K562 (cell line): ENCODE data around the gene H2AZ2. TPM values are rescaled to one million over a fixed set of nuclear protein-coding genes. Genes with fewer than 3 reads are reported as not detected.

Source experiments
- ATF7 ChIP-seq: fragments of 450-650 bp; IDR thresholded peaks from 2 replicates; pipeline ENCODE4 v1.7.1; 2014; ENCODE audit warnings: mild to moderate bottlenecking, moderate library complexity
- CBFA2T2 ChIP-seq: fragments of 450-650 bp; conservative IDR thresholded peaks from 2 replicates; pipeline ENCODE4 v1.6.1; 2017; ENCODE audit warnings: mild to moderate bottlenecking
- CHD1 ChIP-seq: fragments of 200-600 bp; sonication (generic); IDR thresholded peaks from one replicate; pipeline ENCODE4 v1.6.1; 2012; ENCODE audit warnings: mild to moderate bottlenecking, moderate library complexity, low read length, inconsistent platforms
- CREBBP ChIP-seq: IDR thresholded peaks from one replicate; pipeline ENCODE4 v1.6.1; 2012; ENCODE audit warnings: low read depth, mild to moderate bottlenecking, control low read depth, inconsistent platforms, low read length
- ELF2 ChIP-seq: fragments of 250-450 bp; sonication (Bioruptor Pico); IDR thresholded peaks from 2 replicates; pipeline ENCODE4 v1.5.0; 2021; ENCODE audit warnings: mild to moderate bottlenecking
- EP300 ChIP-seq: IDR thresholded peaks from 2 replicates; pipeline ENCODE4 v1.6.1; 2012; ENCODE audit warnings: low read length, improper control_type of control experiment
- EZH2 ChIP-seq: IDR thresholded peaks from 2 replicates; pipeline ENCODE4 v1.6.1; 2012; ENCODE audit warnings: low read depth, mild to moderate bottlenecking, inconsistent platforms, low read length, borderline replicate concordance
- GABPA ChIP-seq: fragments of 200-800 bp; sonication (Bioruptor generic); conservative IDR thresholded peaks from 2 replicates; pipeline ENCODE4 v1.6.1; 2016; ENCODE audit warnings: low read depth, missing genetic modification characterization, missing compliant biosample characterization
- GATAD2A ChIP-seq: fragments of 450-650 bp; IDR thresholded peaks from 2 replicates; pipeline ENCODE4 v1.6.1; 2017
- HCFC1 ChIP-seq: IDR thresholded peaks from 2 replicates; pipeline ENCODE4 v1.6.1; 2012; ENCODE audit warnings: low read depth, low read length, improper control_type of control experiment
- LEF1 ChIP-seq: fragments of 450-650 bp; IDR thresholded peaks from 2 replicates; pipeline ENCODE4 v1.6.1; 2016; ENCODE audit warnings: mild to moderate bottlenecking
- NFATC3 ChIP-seq: fragments of 450-650 bp; IDR thresholded peaks from 2 replicates; pipeline ENCODE4 v1.6.1; 2017; ENCODE audit warnings: mild to moderate bottlenecking
- NFIX ChIP-seq: fragments of 250-450 bp; sonication (Bioruptor Pico); IDR thresholded peaks from 2 replicates; pipeline ENCODE4 v1.4.0; 2020; ENCODE audit warnings: low read depth, mild to moderate bottlenecking, moderate library complexity
- RBM25 ChIP-seq: fragments of 200-400 bp; formaldehyde crosslinking; IDR thresholded peaks from 2 replicates; pipeline ENCODE4 v1.6.1; 2018; ENCODE audit warnings: low read length, low read depth, moderate library complexity; ENCODE audit not compliant: severe bottlenecking
- SIN3B ChIP-seq: fragments of 450-650 bp; IDR thresholded peaks from 2 replicates; pipeline ENCODE4 v1.6.1; 2017; ENCODE audit warnings: low read depth, mild to moderate bottlenecking, moderate library complexity
- STAT5A ChIP-seq: IDR thresholded peaks from 2 replicates; pipeline ENCODE4 v1.6.1; 2012; ENCODE audit warnings: low read length, inconsistent platforms, borderline replicate concordance
- TCF3 ChIP-seq: sonication (generic); formaldehyde crosslinking; IDR thresholded peaks from 2 replicates; pipeline ENCODE4 v1.4.0; 2020; ENCODE audit warnings: mild to moderate bottlenecking, missing genetic modification reagents
- ZBTB11 ChIP-seq, 3 experiments: fragments of 200-800 bp in 1 of 3; fragments of 250-450 bp in 1 of 3; fragments of 450-650 bp in 1 of 3; sonication (Bioruptor Pico) in 1 of 3; sonication (Bioruptor generic) in 1 of 3; formaldehyde crosslinking in 1 of 3; IDR thresholded peaks; 2 replicates each; pipeline versions ENCODE4 v1.6.1 to v1.8.0; 2016 to 2022; ENCODE audit warnings: mild to moderate bottlenecking in 2 of 3, missing genetic modification characterization in 2 of 3, missing compliant biosample characterization in 1 of 3, moderate library complexity in 1 of 3
- ZBTB12 ChIP-seq: fragments of 250-450 bp; sonication (Bioruptor Pico); IDR thresholded peaks from 2 replicates; pipeline ENCODE4 v1.4.0; 2020
- ZBTB9 ChIP-seq: fragments of 450-650 bp; formaldehyde crosslinking; IDR thresholded peaks from 2 replicates; pipeline ENCODE4 v1.4.0; 2020; ENCODE audit warnings: mild to moderate bottlenecking, moderate library complexity
- ZNF12 ChIP-seq: sonication (generic); formaldehyde crosslinking; IDR thresholded peaks from 2 replicates; pipeline ENCODE4 v1.4.0; 2020; ENCODE audit warnings: mild to moderate bottlenecking, missing genetic modification reagents
- ZNF121 ChIP-seq: sonication (generic); formaldehyde crosslinking; conservative IDR thresholded peaks from 2 replicates; pipeline ENCODE4 v1.8.0; 2022; ENCODE audit warnings: missing genetic modification reagents
- ZNF282 ChIP-seq: sonication (generic); formaldehyde crosslinking; IDR thresholded peaks from 2 replicates; pipeline ENCODE4 v1.8.1; 2023; ENCODE audit warnings: missing genetic modification reagents
- ZNF444 ChIP-seq: fragments of 250-450 bp; sonication (Bioruptor Pico); IDR thresholded peaks from 2 replicates; pipeline ENCODE4 v1.4.0; 2020; ENCODE audit warnings: mild to moderate bottlenecking, moderate library complexity
- ZNF644 ChIP-seq: fragments of 200-800 bp; sonication (Bioruptor generic); IDR thresholded peaks from 2 replicates; pipeline ENCODE4 v1.6.1; 2016; ENCODE audit warnings: low read depth, missing genetic modification characterization, missing compliant biosample characterization
- ZNF764 ChIP-seq: fragments of 250-450 bp; sonication (Bioruptor Pico); IDR thresholded peaks from 2 replicates; pipeline ENCODE4 v1.4.0; 2020; ENCODE audit warnings: low read depth, mild to moderate bottlenecking, moderate library complexity
- ZNF785 ChIP-seq: fragments of 250-450 bp; sonication (Bioruptor Pico); IDR thresholded peaks from 2 replicates; pipeline ENCODE4 v1.4.0; 2020; ENCODE audit warnings: mild to moderate bottlenecking
- polyA plus RNA-seq, 8 experiments: library from polyadenylated mRNA; depleted of rRNA in 4 of 8; stranded (reverse) in 5 of 8; unstranded in 3 of 8; fragments of >200 nt; fragmentation: Nextera tagmentation in 2 of 8; fragmentation: Illumina TruSeq in 1 of 8; extraction: Ambion mirVana in 2 of 8; extraction: Trizol in 1 of 8; gene quantifications; 2 replicates each; pipeline versions ENCODE4 v1.2.1 to v1.2.3, GENCODE V29; 2011 to 2014; ENCODE audit warnings: inconsistent platforms in 1 of 8, missing spikeins in 1 of 8
- total RNA-seq, 7 experiments: library from RNA; depleted of rRNA in 6 of 7; stranded (reverse); fragments of >200 nt in 6 of 7; fragmentation: Illumina TruSeq in 2 of 7; extraction: Trizol in 2 of 7; gene quantifications; 2 replicates each; pipeline versions ENCODE4 v1.2.1 to v1.2.3, GENCODE V29; 2011 to 2021; ENCODE audit warnings: low replicate concordance in 1 of 7

Gene H2AZ2
- total and polyA plus RNA-seq, 9 of the 15 experiments (the other 6 are each of a cell fraction or from before 2014, with no cell fraction given): 105 to 382 (median 286) TPM

GRCh38 chr7:44847509-44847919 lies 373 bp downstream of the H2AZ2 start (continued):
- TF ChIP-seq ZBTB9 (CRISPR knock-in tag) (no peak; the same call in none of the 2 replicates), NFATC3 (no peak), TCF3 (CRISPR knock-in tag) (peak; percentile 91), ZNF785 (CRISPR knock-in tag) (no peak), STAT5A (peak; percentile 86), ZNF644 (tag) (0 out of 2 replicates have a peak, but pooled peaks have one; percentile 58), RBM25 (no peak), EZH2 (no peak), ZNF121 (no peak), EP300 (peak; percentile 88; the same call in 1 of the 2 replicates), CREBBP (no peak), CBFA2T2 (peak; percentile 86), GABPA (tag) (peak; percentile 59), ZBTB11 (CRISPR knock-in tag; IDR thresholded peaks at IDR 0.05) (no peak), ELF2 (CRISPR knock-in tag) (no peak), LEF1 (no peak), NFIX (CRISPR knock-in tag) (no peak), ZNF282 (no peak), HCFC1 (no peak; the same call in 1 of the 2 replicates), ZNF12 (CRISPR knock-in tag) (0 out of 2 replicates have a peak, but pooled peaks have one; percentile 68), ZBTB12 (no peak; the same call in 1 of the 2 replicates), ZNF444 (CRISPR knock-in tag) (no peak), ZNF764 (no peak), ATF7 (peak; percentile 96), SIN3B (no peak), GATAD2A (no peak), CHD1 (peak; percentile 75)
